ENCODE results near the gene CXCL14. TPM values are rescaled to one million over a fixed set of nuclear protein-coding genes. Genes with fewer than 3 reads are reported as not detected.

The CXCL14 gene
- polyA plus RNA-seq, 1 of the 3 experiments (the other 2 are of a cell fraction) = 0.05 TPM

DNA sequence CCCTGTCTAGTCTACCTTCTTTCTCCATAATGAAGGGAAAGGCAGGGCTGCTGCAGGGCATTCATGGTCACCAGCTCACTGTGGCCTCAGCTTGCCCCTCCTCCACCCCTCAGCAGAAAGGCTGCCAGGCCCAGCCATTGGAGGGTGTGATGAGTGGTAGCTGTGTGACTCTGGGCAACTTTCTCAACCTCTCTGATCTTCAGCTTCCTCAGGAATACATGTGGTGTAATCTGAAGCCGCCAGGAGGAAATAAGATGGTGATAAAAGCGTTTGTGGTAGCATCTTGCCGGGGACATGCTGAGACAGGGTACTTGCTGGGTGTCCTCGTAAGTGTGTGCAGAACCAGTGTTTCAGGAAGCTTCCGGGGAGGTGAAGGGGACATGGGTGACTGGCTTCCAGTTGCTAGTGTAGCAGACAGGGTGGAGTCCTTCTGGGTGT is 9.8 kb downstream of the CXCL14 start (continued):
- TF ChIP-seq, protein P1, sequence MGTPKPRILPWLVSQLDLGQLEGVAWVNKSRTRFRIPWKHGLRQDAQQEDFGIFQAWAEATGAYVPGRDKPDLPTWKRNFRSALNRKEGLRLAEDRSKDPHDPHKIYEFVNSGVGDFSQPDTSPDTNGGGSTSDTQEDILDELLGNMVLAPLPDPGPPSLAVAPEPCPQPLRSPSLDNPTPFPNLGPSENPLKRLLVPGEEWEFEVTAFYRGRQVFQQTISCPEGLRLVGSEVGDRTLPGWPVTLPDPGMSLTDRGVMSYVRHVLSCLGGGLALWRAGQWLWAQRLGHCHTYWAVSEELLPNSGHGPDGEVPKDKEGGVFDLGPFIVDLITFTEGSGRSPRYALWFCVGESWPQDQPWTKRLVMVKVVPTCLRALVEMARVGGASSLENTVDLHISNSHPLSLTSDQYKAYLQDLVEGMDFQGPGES (IDR thresholded peaks at IDR 0.05; ENCODE audit: low read depth, low read length) = no peak

DNA sequence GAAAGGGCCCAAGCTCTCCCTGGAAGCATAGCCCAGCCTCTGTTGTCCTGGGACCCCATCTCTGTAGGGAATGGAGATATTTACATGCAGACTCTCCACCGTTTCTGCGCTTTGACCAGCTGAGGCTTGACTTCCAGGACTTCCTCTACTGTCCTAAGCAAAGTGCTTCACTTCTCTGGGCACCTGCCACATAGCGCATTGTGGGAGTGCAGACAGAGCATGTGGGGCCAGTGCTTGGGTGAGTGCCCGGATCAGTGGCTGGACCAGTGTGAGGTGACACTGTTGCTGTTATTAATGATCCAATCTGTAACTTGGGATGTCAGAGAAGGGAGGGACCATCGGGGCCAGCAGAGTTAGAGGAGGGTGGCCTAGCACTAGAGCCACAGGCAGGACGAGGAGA is 10.5 kb downstream of the CXCL14 start:
- Histone ChIP-seq H3K79me2 (ENCODE audit: insufficient read depth) (no peaks in the 10 kb centered on the region), H3K4me2 (no peak overlapping the region), H3F3A (replicated peaks; ENCODE audit: insufficient read depth) (no peaks in the 10 kb centered on the region), H3K9ac (no peak overlapping the region), H3K4me3 (ENCODE audit: low read depth in 2 of 2, low read length in 1 of 2) (no peak overlapping the region), H4K20me1 (ENCODE audit: insufficient read depth) (no peaks in the 10 kb centered on the region), H3K9me3 (no peaks in the 10 kb centered on the region), H3K27ac (ENCODE audit: low read depth in 2 of 2, low read length in 1 of 2) (no peak overlapping the region), H3K36me3 (replicated peaks in 1 of 2; ENCODE audit: control insufficient read depth in 1 of 2, insufficient read depth in 2 of 2, low read length in 1 of 2) (no peaks in the 10 kb centered on the region), H3K27me3 (ENCODE audit: insufficient read depth) (peaks cover 5% of the 10 kb centered on the region; the same call in 1 of the 2 replicates), H3K4me1 (ENCODE audit: control insufficient read depth in 1 of 2, insufficient read depth in 2 of 2, low read depth in 1 of 2, low read length in 1 of 2) (no peaks in the 10 kb centered on the region), H3K9me2 (no peaks in the 10 kb centered on the region), H2AFZ (ENCODE audit: low read depth) (no peak overlapping the region)
- WGBS (ENCODE audit: low lambda C conversion rate) = 55% methylated on average over 6 of the region's 6 CpGs
- no peak for DNase-seq
- ChIA-PET POLR2A (no interaction called here), CTCF (interaction anchor here (1.5 to 25.1 kb wide), 5 partner anchors 8 to 263 kb away, joined by 3 to 409 read pairs (median 205); partner anchors contain the start of gene SLC25A48)
- TF ChIP-seq EP300 (IDR thresholded peaks at IDR 0.05; ENCODE audit: borderline replicate concordance in 1 of 2, low read depth in 1 of 2, low read length in 1 of 2) (no peak), TEAD4 (IDR thresholded peaks at IDR 0.05; ENCODE audit: borderline replicate concordance, insufficient read depth) (no peak), FOSL2 (IDR thresholded peaks at IDR 0.05; ENCODE audit: borderline replicate concordance, low read depth) (no peak), MXI1 (IDR thresholded peaks at IDR 0.05; ENCODE audit: low read depth, low read length) (no peak), GABPA (IDR thresholded peaks at IDR 0.05; ENCODE audit: low read depth) (no peak)
- TF ChIP-seq, protein P2, sequence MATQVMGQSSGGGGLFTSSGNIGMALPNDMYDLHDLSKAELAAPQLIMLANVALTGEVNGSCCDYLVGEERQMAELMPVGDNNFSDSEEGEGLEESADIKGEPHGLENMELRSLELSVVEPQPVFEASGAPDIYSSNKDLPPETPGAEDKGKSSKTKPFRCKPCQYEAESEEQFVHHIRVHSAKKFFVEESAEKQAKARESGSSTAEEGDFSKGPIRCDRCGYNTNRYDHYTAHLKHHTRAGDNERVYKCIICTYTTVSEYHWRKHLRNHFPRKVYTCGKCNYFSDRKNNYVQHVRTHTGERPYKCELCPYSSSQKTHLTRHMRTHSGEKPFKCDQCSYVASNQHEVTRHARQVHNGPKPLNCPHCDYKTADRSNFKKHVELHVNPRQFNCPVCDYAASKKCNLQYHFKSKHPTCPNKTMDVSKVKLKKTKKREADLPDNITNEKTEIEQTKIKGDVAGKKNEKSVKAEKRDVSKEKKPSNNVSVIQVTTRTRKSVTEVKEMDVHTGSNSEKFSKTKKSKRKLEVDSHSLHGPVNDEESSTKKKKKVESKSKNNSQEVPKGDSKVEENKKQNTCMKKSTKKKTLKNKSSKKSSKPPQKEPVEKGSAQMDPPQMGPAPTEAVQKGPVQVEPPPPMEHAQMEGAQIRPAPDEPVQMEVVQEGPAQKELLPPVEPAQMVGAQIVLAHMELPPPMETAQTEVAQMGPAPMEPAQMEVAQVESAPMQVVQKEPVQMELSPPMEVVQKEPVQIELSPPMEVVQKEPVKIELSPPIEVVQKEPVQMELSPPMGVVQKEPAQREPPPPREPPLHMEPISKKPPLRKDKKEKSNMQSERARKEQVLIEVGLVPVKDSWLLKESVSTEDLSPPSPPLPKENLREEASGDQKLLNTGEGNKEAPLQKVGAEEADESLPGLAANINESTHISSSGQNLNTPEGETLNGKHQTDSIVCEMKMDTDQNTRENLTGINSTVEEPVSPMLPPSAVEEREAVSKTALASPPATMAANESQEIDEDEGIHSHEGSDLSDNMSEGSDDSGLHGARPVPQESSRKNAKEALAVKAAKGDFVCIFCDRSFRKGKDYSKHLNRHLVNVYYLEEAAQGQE (IDR thresholded peaks at IDR 0.05; ENCODE audit: low read depth, low read length) = no peak

DNA sequence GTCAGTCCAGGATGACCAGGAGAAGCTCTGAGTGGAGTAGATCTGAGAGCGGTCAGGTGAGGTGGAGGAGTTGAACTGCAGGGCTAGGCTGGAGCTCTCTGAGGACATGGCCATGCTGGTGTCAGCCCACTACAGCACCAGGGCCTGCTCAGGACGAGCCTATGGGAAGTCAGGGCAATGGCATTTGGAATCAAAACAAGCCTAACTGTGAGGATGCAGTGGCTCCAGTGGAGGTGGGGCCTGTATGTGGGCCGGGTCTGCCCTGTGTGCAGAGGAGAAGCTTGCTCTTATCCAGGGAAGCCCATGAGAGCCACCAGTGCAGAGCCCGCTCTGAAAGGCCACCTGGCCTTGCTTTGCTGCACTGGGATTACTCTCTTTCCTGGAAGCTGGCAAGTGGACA is 11.1 kb downstream of the CXCL14 start:
- Histone ChIP-seq H3K9ac (no peak overlapping the region), H3K27ac (ENCODE audit: low read depth in 2 of 2, low read length in 1 of 2) (no peak overlapping the region), H3K4me1 (ENCODE audit: control insufficient read depth in 1 of 2, insufficient read depth in 2 of 2, low read depth in 1 of 2, low read length in 1 of 2) (no peaks in the 10 kb centered on the region), H3F3A (replicated peaks; ENCODE audit: insufficient read depth) (no peaks in the 10 kb centered on the region), H3K4me2 (no peak overlapping the region), H3K36me3 (replicated peaks in 1 of 2; ENCODE audit: control insufficient read depth in 1 of 2, insufficient read depth in 2 of 2, low read length in 1 of 2) (no peaks in the 10 kb centered on the region), H3K79me2 (ENCODE audit: insufficient read depth) (no peaks in the 10 kb centered on the region), H3K9me2 (no peaks in the 10 kb centered on the region), H3K9me3 (no peaks in the 10 kb centered on the region), H2AFZ (ENCODE audit: low read depth) (no peak overlapping the region), H3K4me3 (ENCODE audit: low read depth in 2 of 2, low read length in 1 of 2) (no peak overlapping the region), H4K20me1 (ENCODE audit: insufficient read depth) (no peaks in the 10 kb centered on the region), H3K27me3 (ENCODE audit: insufficient read depth) (peaks cover 5% of the 10 kb centered on the region; the same call in 1 of the 2 replicates)
- no peak for DNase-seq
- ChIA-PET CTCF (interaction anchor here (0.6 to 25.1 kb wide), 7 partner anchors 9 to 264 kb away, joined by 3 to 409 read pairs (median 4); partner anchors contain the start of gene SLC25A48), POLR2A (no interaction called here)
- 69% methylated on average over 3 of the region's 4 CpGs for WGBS (ENCODE audit: low lambda C conversion rate)
- no peak for TF ChIP-seq NRF1 (IDR thresholded peaks at IDR 0.05; ENCODE audit: low read depth, low read length)
- TF ChIP-seq FOSL2 (IDR thresholded peaks at IDR 0.05; ENCODE audit: borderline replicate concordance, low read depth) = no peak
- TF ChIP-seq EZH2phosphoT487 (IDR thresholded peaks at IDR 0.05; ENCODE audit: borderline replicate concordance, low read depth) = no peak
- TF ChIP-seq SIN3A (IDR thresholded peaks at IDR 0.05; ENCODE audit: borderline replicate concordance, low read depth, low read length) = no peak
- TF ChIP-seq ELF1 (IDR thresholded peaks at IDR 0.05) = no peak
- TF ChIP-seq, protein P3, sequence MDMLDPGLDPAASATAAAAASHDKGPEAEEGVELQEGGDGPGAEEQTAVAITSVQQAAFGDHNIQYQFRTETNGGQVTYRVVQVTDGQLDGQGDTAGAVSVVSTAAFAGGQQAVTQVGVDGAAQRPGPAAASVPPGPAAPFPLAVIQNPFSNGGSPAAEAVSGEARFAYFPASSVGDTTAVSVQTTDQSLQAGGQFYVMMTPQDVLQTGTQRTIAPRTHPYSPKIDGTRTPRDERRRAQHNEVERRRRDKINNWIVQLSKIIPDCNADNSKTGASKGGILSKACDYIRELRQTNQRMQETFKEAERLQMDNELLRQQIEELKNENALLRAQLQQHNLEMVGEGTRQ (IDR thresholded peaks at IDR 0.05; ENCODE audit: borderline replicate concordance, low read depth, low read length) = no peak
- no peak for TF ChIP-seq TCF12 (IDR thresholded peaks at IDR 0.05)
- TF ChIP-seq RCOR1 (IDR thresholded peaks at IDR 0.05; ENCODE audit: low read length) = no peak
- no peak for TF ChIP-seq NFIC (IDR thresholded peaks at IDR 0.05; ENCODE audit: borderline replicate concordance)
- no peak for TF ChIP-seq MEF2A (IDR thresholded peaks at IDR 0.05; ENCODE audit: borderline replicate concordance, low read depth)
- TF ChIP-seq GATA2 (CRISPR knock-in tag; IDR thresholded peaks at IDR 0.05) = no peak
- TF ChIP-seq, protein P4, sequence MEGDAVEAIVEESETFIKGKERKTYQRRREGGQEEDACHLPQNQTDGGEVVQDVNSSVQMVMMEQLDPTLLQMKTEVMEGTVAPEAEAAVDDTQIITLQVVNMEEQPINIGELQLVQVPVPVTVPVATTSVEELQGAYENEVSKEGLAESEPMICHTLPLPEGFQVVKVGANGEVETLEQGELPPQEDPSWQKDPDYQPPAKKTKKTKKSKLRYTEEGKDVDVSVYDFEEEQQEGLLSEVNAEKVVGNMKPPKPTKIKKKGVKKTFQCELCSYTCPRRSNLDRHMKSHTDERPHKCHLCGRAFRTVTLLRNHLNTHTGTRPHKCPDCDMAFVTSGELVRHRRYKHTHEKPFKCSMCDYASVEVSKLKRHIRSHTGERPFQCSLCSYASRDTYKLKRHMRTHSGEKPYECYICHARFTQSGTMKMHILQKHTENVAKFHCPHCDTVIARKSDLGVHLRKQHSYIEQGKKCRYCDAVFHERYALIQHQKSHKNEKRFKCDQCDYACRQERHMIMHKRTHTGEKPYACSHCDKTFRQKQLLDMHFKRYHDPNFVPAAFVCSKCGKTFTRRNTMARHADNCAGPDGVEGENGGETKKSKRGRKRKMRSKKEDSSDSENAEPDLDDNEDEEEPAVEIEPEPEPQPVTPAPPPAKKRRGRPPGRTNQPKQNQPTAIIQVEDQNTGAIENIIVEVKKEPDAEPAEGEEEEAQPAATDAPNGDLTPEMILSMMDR (IDR thresholded peaks at IDR 0.05) = no peak
- TF ChIP-seq RXRA (IDR thresholded peaks at IDR 0.05; ENCODE audit: borderline replicate concordance, low read depth) = no peak
